ENCODE results near the gene AK2.
A peak's percentile ranks its signal among the peaks of the same experiment; 100 is the strongest.

DNA sequence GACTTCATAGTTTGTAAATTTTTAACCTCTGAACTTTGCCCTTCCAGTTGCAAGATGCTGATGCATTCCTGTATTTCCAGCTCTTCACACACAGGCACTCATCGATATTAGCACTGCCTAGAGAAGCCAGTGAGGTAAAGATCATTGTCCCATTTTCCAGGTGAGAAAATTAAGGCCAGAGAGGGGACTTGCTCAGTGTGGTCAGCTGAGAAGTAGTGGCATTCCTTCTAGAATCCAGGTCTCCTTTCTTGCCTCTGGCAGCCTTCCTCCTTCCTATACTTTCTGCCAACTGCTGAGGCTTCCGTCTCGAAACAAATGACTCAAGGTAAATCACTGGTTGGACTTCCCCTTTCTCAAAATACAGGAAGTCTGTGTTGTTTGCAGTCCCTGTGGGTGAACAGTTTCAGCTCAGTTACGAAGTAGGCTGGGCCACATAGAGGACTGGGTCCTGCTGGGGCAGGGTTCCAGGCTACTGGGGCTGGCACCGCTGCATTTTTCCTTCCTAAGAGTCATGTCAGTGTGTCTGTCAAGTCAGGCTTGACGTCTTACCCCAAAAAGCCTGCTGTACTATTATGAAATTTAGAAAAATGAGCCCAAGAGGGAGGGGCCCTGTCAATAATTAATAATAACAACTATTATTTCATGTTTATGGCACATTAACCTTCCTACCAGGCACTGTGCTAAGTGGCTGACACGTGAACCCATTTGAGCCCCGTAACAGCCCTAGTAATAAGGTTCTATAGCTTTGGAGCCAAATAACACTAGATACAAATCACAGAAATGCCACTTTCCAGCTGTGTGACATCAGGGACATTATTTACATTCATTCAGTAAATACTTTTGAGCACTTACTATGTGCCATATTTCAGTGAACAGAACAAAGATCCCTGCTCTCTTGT, 55.4 kb downstream of the AK2 start:
- TF ChIP-seq TAF1 (IDR thresholded peaks at IDR 0.05; ENCODE audit: borderline replicate concordance, low read depth, low read length): peak; percentile 71; the same call in 1 of the 2 replicates
- TF ChIP-seq POLR2AphosphoS5 (IDR thresholded peaks at IDR 0.05; ENCODE audit: low read depth, low read length): peak; percentile 85
